ENCODE measurements around the gene TEAD2.

- TF ChIP-seq CTCF (IDR thresholded peaks at IDR 0.05 in 8 of 11, conservative IDR thresholded peaks at IDR 0.05 in 3 of 11) = no peak
- TF ChIP-seq POLR2A (IDR thresholded peaks at IDR 0.05) = no peak
- TF ChIP-seq POLR2AphosphoS5 (IDR thresholded peaks at IDR 0.05) = peak; percentile 40 to 74 (median 52)
Measured at GRCh38 chr19:49338691-49339300, 23.4 kb downstream of the TEAD2 start.
